Measurements from ENCODE around the gene PODN.

DNA sequence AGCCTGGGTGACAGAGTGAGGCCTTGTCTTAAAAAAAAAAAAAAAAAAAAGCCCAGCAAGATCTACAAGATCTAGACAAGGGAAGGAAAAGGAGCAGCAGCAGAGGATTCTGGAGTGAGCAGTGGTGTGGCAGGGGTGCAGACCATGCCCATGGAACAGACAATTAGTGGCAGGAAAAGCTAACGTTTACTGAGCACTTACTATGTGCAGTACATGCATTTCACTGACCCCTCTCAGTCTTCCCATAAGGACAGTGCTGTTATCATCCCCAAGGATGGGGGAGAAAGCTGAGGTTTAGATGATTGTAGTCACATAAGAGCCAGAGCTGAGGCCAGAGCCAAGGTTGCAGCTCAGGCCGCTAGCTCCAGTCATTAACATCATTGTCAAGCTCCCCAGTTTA is 5.9 kb downstream of the PODN start:
- no peak for TF ChIP-seq CTCF (conservative IDR thresholded peaks at IDR 0.05; ENCODE audit: low read depth, low read length)
- no peak for TF ChIP-seq EZH2 (IDR thresholded peaks at IDR 0.05; ENCODE audit: borderline replicate concordance, low read depth, low read length, poor library complexity, severe bottlenecking)

Data from A673 (cell line).